Astrocyte (in vitro differentiated cells and primary cell): Measurements from ENCODE around the gene ILF3. TPM values are rescaled to one million over a fixed set of nuclear protein-coding genes. Genes with fewer than 3 reads are reported as not detected.

ENCODE experiments used
- DNase-seq: peaks from one replicate; pipeline ENCODE4 v3.0.0-alpha.2; 2010; ENCODE audit warnings: low read depth
- FAIRE-seq: peaks from 2 replicates; lab custom pipeline; 2011; peaks lifted over from hg19 to GRCh38; lab: Jason Lieb, UNC
- H2AFZ ChIP-seq: 2 replicates; pipeline ENCODE4 v1.6.0; 2012; ENCODE audit warnings: low read depth, low read length, inconsistent platforms
- H3K27ac ChIP-seq: 2 replicates; pipeline ENCODE4 v1.5.1; 2011; ENCODE audit warnings: low read depth, low read length, inconsistent platforms
- H3K27me3 ChIP-seq: 2 replicates; pipeline ENCODE4 v1.6.0; 2011; ENCODE audit warnings: low read length, inconsistent platforms; ENCODE audit not compliant: insufficient read depth
- H3K36me3 ChIP-seq: 2 replicates; pipeline ENCODE4 v1.5.1; 2011; ENCODE audit warnings: low read length, inconsistent platforms; ENCODE audit not compliant: insufficient read depth
- H3K4me1 ChIP-seq: 2 replicates; pipeline ENCODE4 v1.5.1; 2011; ENCODE audit warnings: low read length, inconsistent platforms; ENCODE audit not compliant: insufficient read depth
- H3K4me2 ChIP-seq: 2 replicates; pipeline ENCODE4 v1.6.0; 2012; ENCODE audit warnings: low read length, inconsistent platforms
- H3K4me3 ChIP-seq: 2 replicates; pipeline ENCODE4 v1.5.1; 2011; ENCODE audit warnings: low read depth, mild to moderate bottlenecking, low read length, inconsistent platforms; ENCODE audit not compliant: insufficient read depth
- H3K79me2 ChIP-seq: 2 replicates; pipeline ENCODE4 v1.6.0; 2012; ENCODE audit warnings: mild to moderate bottlenecking, low read length, inconsistent platforms; ENCODE audit not compliant: insufficient read depth
- H3K9ac ChIP-seq: 2 replicates; pipeline ENCODE4 v1.6.0; 2012; ENCODE audit warnings: mild to moderate bottlenecking, low read length, inconsistent platforms
- H3K9me3 ChIP-seq: 2 replicates; pipeline ENCODE4 v1.5.1; 2012; ENCODE audit warnings: low read depth, mild to moderate bottlenecking, low read length, inconsistent platforms; ENCODE audit not compliant: insufficient read depth
- H4K20me1 ChIP-seq: 2 replicates; pipeline ENCODE4 v1.6.0; 2012; ENCODE audit warnings: low read length, inconsistent platforms; ENCODE audit not compliant: insufficient read depth
- H3K27ac Mint-ChIP-seq: one replicate; pipeline ENCODE4 v1.8.0; 2021; ENCODE audit warnings: mild to moderate bottlenecking, mixed read lengths; ENCODE audit not compliant: unreplicated experiment
- H3K27me3 Mint-ChIP-seq: one replicate; pipeline ENCODE4 v1.8.0; 2021; ENCODE audit warnings: low read depth, mixed read lengths; ENCODE audit not compliant: unreplicated experiment
- H3K36me3 Mint-ChIP-seq: one replicate; pipeline ENCODE4 v1.8.0; 2021; ENCODE audit warnings: low read depth, mixed read lengths; ENCODE audit not compliant: unreplicated experiment
- H3K4me1 Mint-ChIP-seq: one replicate; pipeline ENCODE4 v1.8.0; 2021; ENCODE audit warnings: low read depth, mixed read lengths; ENCODE audit not compliant: unreplicated experiment
- H3K4me3 Mint-ChIP-seq: one replicate; pipeline ENCODE4 v1.8.0; 2021; ENCODE audit warnings: mild to moderate bottlenecking, moderate library complexity, mixed read lengths; ENCODE audit not compliant: unreplicated experiment
- H3K9me3 Mint-ChIP-seq: one replicate; pipeline ENCODE4 v1.8.0; 2021; ENCODE audit warnings: mild to moderate bottlenecking, mixed read lengths; ENCODE audit not compliant: unreplicated experiment
- EZH2 ChIP-seq: IDR thresholded peaks from 2 replicates; pipeline ENCODE4 v1.6.1; 2012; ENCODE audit warnings: mild to moderate bottlenecking, low read length, inconsistent platforms; ENCODE audit not compliant: insufficient read depth
- total RNA-seq: library from RNA; stranded (reverse); gene quantifications from 2 replicates; pipeline ENCODE4 v1.2.1, GENCODE V29; 2021
- TF ChIP-seq, protein P1 (sequence below): IDR thresholded peaks from 2 replicates; pipeline ENCODE4 v1.5.1; 2011; ENCODE audit warnings: low read depth, mild to moderate bottlenecking, inconsistent platforms, low read length, moderate library complexity; ENCODE audit not compliant: insufficient read depth

The ILF3 gene
- total RNA-seq, 1 donor from 2014 or later, result 244 TPM

DNA sequence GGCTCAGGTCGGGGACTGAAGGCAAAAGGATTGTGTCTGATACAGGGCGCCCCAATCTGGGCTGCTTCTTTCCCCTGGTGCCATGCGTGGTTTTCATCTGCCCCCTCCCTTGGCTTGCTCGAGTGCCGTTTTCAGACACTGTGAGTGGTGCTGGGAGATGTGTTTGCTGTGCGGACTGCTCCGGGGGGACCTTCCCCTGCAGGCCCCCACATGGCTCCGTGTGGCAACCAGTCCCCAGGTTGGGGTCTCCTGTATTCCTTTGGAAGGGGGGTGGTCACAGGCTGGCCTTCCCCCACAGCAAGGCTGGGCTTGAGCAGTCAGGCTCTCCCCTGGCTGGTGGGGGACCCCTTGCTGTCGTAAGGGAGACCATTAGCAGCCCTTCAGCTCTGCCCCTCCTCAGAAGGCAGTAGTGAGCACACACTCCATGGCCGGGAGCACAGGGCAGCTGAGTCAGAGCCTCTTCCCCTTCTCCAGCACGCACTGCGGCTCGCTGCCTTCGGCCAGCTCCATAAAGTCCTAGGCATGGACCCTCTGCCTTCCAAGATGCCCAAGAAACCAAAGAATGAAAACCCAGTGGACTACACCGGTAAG is 26.5 kb downstream of the ILF3 start:
- Mint-ChIP-seq H3K9me3 (no peaks in the 10 kb centered on the region), H3K27ac (peak overlapping the region; percentile 77), H3K36me3 (peaks cover 15% of the 10 kb centered on the region), H3K4me3 (no peak overlapping the region), H3K4me1 (no peaks in the 10 kb centered on the region), H3K27me3 (no peaks in the 10 kb centered on the region)
- no peak for TF ChIP-seq EZH2
- TF ChIP-seq, protein P1, sequence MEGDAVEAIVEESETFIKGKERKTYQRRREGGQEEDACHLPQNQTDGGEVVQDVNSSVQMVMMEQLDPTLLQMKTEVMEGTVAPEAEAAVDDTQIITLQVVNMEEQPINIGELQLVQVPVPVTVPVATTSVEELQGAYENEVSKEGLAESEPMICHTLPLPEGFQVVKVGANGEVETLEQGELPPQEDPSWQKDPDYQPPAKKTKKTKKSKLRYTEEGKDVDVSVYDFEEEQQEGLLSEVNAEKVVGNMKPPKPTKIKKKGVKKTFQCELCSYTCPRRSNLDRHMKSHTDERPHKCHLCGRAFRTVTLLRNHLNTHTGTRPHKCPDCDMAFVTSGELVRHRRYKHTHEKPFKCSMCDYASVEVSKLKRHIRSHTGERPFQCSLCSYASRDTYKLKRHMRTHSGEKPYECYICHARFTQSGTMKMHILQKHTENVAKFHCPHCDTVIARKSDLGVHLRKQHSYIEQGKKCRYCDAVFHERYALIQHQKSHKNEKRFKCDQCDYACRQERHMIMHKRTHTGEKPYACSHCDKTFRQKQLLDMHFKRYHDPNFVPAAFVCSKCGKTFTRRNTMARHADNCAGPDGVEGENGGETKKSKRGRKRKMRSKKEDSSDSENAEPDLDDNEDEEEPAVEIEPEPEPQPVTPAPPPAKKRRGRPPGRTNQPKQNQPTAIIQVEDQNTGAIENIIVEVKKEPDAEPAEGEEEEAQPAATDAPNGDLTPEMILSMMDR, result no peak
- Histone ChIP-seq H3K9me3 (no peaks in the 10 kb centered on the region), H3K27me3 (no peaks in the 10 kb centered on the region), H3K4me1 (no peaks in the 10 kb centered on the region), H3K9ac (no peak overlapping the region), H3K4me3 (no peak overlapping the region), H3K36me3 (peaks cover 73% of the 10 kb centered on the region), H4K20me1 (peaks cover 97% of the 10 kb centered on the region), H3K4me2 (no peak overlapping the region), H3K27ac (no peak overlapping the region), H2AFZ (no peak overlapping the region), H3K79me2 (peaks cover 81% of the 10 kb centered on the region)
- FAIRE-seq (no peak), DNase-seq (no peak)

DNA sequence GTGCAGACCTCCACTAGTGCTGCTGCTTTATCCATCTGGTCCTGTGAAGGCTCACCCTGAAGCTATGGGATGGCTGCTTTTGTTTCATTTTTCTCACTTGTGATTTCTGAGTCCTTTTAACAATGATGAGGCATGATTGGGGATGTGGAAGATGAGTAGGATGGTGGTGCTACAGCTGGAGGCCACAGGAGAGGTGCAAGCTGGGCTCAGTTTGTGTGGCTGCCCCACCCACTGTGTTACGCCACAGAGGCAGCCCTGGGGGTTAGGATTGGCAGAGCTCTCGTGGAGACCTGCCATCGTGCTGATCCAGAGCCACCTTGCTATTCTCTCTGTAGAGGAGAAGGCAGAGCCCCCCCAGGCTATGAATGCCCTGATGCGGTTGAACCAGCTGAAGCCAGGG is 27.5 kb downstream of the ILF3 start:
- peaks cover 15% of the 10 kb centered on the region for H3K36me3 Mint-ChIP-seq
- Histone ChIP-seq H3K79me2 (peaks cover 79% of the 10 kb centered on the region), H3K9ac (no peak overlapping the region), H4K20me1 (peaks cover 99% of the 10 kb centered on the region), H3K36me3 (peaks cover 73% of the 10 kb centered on the region), H3K9me3 (no peaks in the 10 kb centered on the region), H3K27ac (no peak overlapping the region), H3K27me3 (no peaks in the 10 kb centered on the region), H2AFZ (no peak overlapping the region), H3K4me3 (no peak overlapping the region), H3K4me1 (peaks cover 8% of the 10 kb centered on the region), H3K4me2 (no peak overlapping the region)
- no peaks in the 10 kb centered on the region for H3K4me1 Mint-ChIP-seq
- no peak for FAIRE-seq
- H3K27ac Mint-ChIP-seq, result peak overlapping the region; percentile 23
- no peak for TF ChIP-seq EZH2
- TF ChIP-seq, protein P1, result no peak
- H3K4me3 Mint-ChIP-seq, result no peak overlapping the region
- DNase-seq, result no peak
- H3K9me3 Mint-ChIP-seq, result no peaks in the 10 kb centered on the region
- H3K27me3 Mint-ChIP-seq, result no peaks in the 10 kb centered on the region

DNA sequence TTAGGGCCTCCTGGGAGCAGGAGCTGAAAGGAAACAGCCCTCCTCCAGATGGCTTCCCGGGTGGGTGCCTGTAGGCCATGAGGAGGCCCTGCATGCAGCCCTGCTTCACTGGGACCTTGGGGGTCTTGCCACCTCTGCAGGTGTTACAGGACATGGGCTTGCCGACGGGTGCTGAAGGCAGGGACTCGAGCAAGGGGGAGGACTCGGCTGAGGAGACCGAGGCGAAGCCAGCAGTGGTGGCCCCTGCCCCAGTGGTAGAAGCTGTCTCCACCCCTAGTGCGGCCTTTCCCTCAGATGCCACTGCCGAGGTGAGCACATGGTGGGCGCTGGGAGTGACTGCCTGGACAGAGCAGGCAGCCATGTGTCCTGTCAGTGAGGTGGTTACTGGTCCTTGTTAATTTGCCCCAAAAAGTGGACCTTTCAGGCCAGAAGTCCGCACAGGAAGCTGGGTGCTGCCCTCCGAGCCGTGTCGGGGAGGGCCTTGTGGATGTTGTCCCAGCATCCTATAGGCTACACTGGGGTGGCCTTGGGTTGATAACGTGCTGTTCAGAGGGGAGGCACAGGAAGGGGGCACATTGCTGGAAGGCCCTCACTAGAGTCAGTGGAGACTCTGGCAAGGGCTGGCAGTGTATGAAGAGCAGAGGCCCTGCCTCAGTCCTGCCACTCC is 28.4 kb downstream of the ILF3 start:
- Histone ChIP-seq H3K36me3 (peaks cover 65% of the 10 kb centered on the region), H4K20me1 (peaks cover 98% of the 10 kb centered on the region), H3K4me2 (no peak overlapping the region), H3K27me3 (no peaks in the 10 kb centered on the region), H3K9me3 (no peaks in the 10 kb centered on the region), H3K27ac (no peak overlapping the region), H2AFZ (no peak overlapping the region), H3K79me2 (peaks cover 78% of the 10 kb centered on the region), H3K9ac (no peak overlapping the region), H3K4me1 (peaks cover 12% of the 10 kb centered on the region), H3K4me3 (no peak overlapping the region)
- no peaks in the 10 kb centered on the region for H3K27me3 Mint-ChIP-seq
- TF ChIP-seq, protein P1, result no peak
- no peak for TF ChIP-seq EZH2
- FAIRE-seq (no peak), DNase-seq (no peak)
- no peaks in the 10 kb centered on the region for H3K9me3 Mint-ChIP-seq
- H3K36me3 Mint-ChIP-seq, result peaks cover 17% of the 10 kb centered on the region
- H3K4me1 Mint-ChIP-seq, result no peaks in the 10 kb centered on the region
- no peak overlapping the region for H3K4me3 Mint-ChIP-seq
- H3K27ac Mint-ChIP-seq, result no peak overlapping the region
